HepG2 (cell line): ENCODE data around the gene CTTNBP2NL. TPM values are rescaled to one million over a fixed set of nuclear protein-coding genes. Genes with fewer than 3 reads are reported as not detected.

Experiments used
- DNMT1 ChIP-seq: sonication (generic); formaldehyde crosslinking; IDR thresholded peaks from 2 replicates; pipeline ENCODE4 v1.5.1; 2020; ENCODE audit warnings: mild to moderate bottlenecking, missing genetic modification reagents
- HIVEP1 ChIP-seq: sonication (generic); formaldehyde crosslinking; IDR thresholded peaks from 2 replicates; pipeline ENCODE4 v1.4.0; 2020; ENCODE audit warnings: mild to moderate bottlenecking, missing genetic modification reagents
- PRMT3 ChIP-seq: sonication (generic); formaldehyde crosslinking; IDR thresholded peaks from 2 replicates; pipeline ENCODE4 v1.8.1; 2022; ENCODE audit warnings: low read depth, mild to moderate bottlenecking, moderate library complexity, missing genetic modification reagents, borderline replicate concordance
- ZBTB3 ChIP-seq: sonication (generic); formaldehyde crosslinking; IDR thresholded peaks from 2 replicates; pipeline ENCODE4 v1.4.0; 2020; ENCODE audit warnings: low read depth, mild to moderate bottlenecking, moderate library complexity, missing genetic modification reagents, borderline replicate concordance
- ZFAT ChIP-seq: sonication (generic); formaldehyde crosslinking; conservative IDR thresholded peaks from 2 replicates; pipeline ENCODE4 v1.8.1; 2023; ENCODE audit warnings: missing genetic modification reagents, inconsistent platforms
- ZFX ChIP-seq: sonication (generic); formaldehyde crosslinking; IDR thresholded peaks from 2 replicates; pipeline ENCODE4 v1.4.0; 2020; ENCODE audit warnings: mild to moderate bottlenecking, low read depth, missing genetic modification reagents, moderate library complexity
- ZNF143 ChIP-seq: sonication (generic); formaldehyde crosslinking; IDR thresholded peaks from 2 replicates; pipeline ENCODE4 v1.4.0; 2020; ENCODE audit warnings: missing genetic modification reagents
- ZNF235 ChIP-seq: sonication (generic); formaldehyde crosslinking; IDR thresholded peaks from 2 replicates; pipeline ENCODE4 v1.8.1; 2023; ENCODE audit warnings: mild to moderate bottlenecking, missing genetic modification reagents, borderline replicate concordance
- ZNF34 ChIP-seq: sonication (generic); formaldehyde crosslinking; IDR thresholded peaks from 2 replicates; pipeline ENCODE4 v1.4.0; 2020; ENCODE audit warnings: mild to moderate bottlenecking, missing genetic modification reagents, borderline replicate concordance
- ZNF564 ChIP-seq: sonication (generic); formaldehyde crosslinking; IDR thresholded peaks from 2 replicates; pipeline ENCODE4 v1.8.1; 2023; ENCODE audit warnings: mild to moderate bottlenecking, missing genetic modification reagents
- ZNF737 ChIP-seq: sonication (generic); formaldehyde crosslinking; IDR thresholded peaks from 2 replicates; pipeline ENCODE4 v1.5.0; 2020; ENCODE audit warnings: missing genetic modification reagents, mild to moderate bottlenecking, borderline replicate concordance
- polyA plus RNA-seq, 8 experiments: library from polyadenylated mRNA; depleted of rRNA in 3 of 8; stranded (reverse) in 7 of 8; unstranded in 1 of 8; fragments of >200 nt; fragmentation: Illumina TruSeq in 4 of 8; extraction: Trizol in 4 of 8; gene quantifications; 2 replicates each; pipeline versions ENCODE4 v1.2.1 to v1.2.3, GENCODE V29; 2011 to 2016; ENCODE audit warnings: low read depth in 4 of 8, missing spikeins in 1 of 8, mixed read lengths in 1 of 8; ENCODE audit not compliant: insufficient read depth in 1 of 8
- total RNA-seq, 5 experiments: library from RNA; depleted of rRNA; stranded (reverse); fragments of >200 nt; fragmentation: Illumina TruSeq; extraction: Trizol; gene quantifications; 2 replicates each; pipeline ENCODE4 v1.2.3, GENCODE V29; 2016; ENCODE audit warnings: low read depth in 1 of 5
- TF ChIP-seq, protein P1 (sequence below): sonication (generic); formaldehyde crosslinking; IDR thresholded peaks from 2 replicates; pipeline ENCODE4 v1.8.0; 2022; ENCODE audit warnings: mild to moderate bottlenecking, missing genetic modification reagents; ENCODE audit not compliant: insufficient replicate concordance
- TF ChIP-seq, protein P2 (sequence below): sonication (generic); formaldehyde crosslinking; IDR thresholded peaks from 2 replicates; pipeline ENCODE4 v1.4.0; 2020; ENCODE audit warnings: low read depth, mild to moderate bottlenecking, missing genetic modification reagents
- TF ChIP-seq, protein P3 (sequence below): sonication (generic); formaldehyde crosslinking; IDR thresholded peaks from 2 replicates; pipeline ENCODE4 v1.4.0; 2020; ENCODE audit warnings: missing genetic modification reagents, low read depth, mild to moderate bottlenecking, borderline replicate concordance
- TF ChIP-seq, protein P4 (sequence below): sonication (generic); formaldehyde crosslinking; IDR thresholded peaks from 2 replicates; pipeline ENCODE4 v1.4.0; 2020; ENCODE audit warnings: missing genetic modification reagents
- TF ChIP-seq, protein P5 (sequence below): sonication (generic); formaldehyde crosslinking; IDR thresholded peaks from 2 replicates; pipeline ENCODE4 v1.9.0; 2022; ENCODE audit warnings: missing genetic modification reagents, mild to moderate bottlenecking, borderline replicate concordance
- TF ChIP-seq, protein P6 (sequence below): sonication (generic); formaldehyde crosslinking; IDR thresholded peaks from 2 replicates; pipeline ENCODE4 v1.5.1; 2020; ENCODE audit warnings: missing genetic modification reagents, mild to moderate bottlenecking, borderline replicate concordance

Gene CTTNBP2NL
- total and polyA plus RNA-seq, 2 of the 13 experiments (the other 11 are each of a cell fraction or from before 2014, with no cell fraction given): 2.1 to 4.1 TPM

DNA sequence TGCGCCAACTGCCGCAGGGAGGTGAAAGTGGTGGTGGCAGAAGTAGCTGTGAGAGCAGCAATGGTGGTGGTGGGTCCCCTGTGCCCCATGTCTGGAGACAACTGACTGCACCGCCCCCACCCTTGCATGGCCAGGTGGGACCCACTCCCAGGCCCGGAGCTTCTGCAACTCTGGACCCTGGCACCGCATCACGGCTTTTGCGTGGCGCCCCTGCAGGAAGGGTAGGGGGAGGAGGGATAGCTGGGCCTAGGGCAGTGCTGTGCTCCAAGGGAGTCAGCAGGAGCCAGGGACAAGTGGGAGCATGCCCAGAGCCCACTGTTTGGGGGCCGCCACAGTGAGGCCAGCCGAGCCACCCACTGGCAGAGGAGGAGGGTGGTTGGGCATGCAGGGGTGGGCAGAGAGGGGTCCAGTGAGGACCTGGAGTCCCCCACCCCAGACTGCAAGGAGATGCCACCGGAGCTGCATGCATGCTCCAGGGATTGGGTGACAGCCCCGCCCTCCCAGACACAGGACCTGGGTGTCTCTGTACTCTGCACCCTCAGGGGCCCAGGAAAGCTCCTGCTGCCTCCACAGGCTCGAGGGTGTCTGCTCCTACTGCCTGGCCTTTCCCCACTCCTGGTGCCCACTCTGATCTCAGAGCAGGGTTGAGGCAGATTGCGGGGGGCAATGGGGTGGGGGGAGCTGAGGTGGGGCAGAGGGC is 9.8 kb upstream of the CTTNBP2NL start (continued):
- TF ChIP-seq, protein P1, sequence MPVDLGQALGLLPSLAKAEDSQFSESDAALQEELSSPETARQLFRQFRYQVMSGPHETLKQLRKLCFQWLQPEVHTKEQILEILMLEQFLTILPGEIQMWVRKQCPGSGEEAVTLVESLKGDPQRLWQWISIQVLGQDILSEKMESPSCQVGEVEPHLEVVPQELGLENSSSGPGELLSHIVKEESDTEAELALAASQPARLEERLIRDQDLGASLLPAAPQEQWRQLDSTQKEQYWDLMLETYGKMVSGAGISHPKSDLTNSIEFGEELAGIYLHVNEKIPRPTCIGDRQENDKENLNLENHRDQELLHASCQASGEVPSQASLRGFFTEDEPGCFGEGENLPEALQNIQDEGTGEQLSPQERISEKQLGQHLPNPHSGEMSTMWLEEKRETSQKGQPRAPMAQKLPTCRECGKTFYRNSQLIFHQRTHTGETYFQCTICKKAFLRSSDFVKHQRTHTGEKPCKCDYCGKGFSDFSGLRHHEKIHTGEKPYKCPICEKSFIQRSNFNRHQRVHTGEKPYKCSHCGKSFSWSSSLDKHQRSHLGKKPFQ (CRISPR knock-in tag): no peak
- TF ChIP-seq, protein P2, sequence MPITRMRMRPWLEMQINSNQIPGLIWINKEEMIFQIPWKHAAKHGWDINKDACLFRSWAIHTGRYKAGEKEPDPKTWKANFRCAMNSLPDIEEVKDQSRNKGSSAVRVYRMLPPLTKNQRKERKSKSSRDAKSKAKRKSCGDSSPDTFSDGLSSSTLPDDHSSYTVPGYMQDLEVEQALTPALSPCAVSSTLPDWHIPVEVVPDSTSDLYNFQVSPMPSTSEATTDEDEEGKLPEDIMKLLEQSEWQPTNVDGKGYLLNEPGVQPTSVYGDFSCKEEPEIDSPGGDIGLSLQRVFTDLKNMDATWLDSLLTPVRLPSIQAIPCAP: no peak
- TF ChIP-seq, protein P3, sequence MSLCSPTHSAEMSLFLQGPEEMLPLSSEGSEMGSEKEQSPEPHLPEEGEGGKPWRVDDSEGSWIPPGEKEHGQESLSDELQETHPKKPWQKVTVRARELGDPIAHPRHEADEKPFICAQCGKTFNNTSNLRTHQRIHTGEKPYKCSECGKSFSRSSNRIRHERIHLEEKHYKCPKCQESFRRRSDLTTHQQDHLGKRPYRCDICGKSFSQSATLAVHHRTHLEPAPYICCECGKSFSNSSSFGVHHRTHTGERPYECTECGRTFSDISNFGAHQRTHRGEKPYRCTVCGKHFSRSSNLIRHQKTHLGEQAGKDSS: 0 out of 2 replicates have a peak, but pooled peaks have one; percentile 32
- TF ChIP-seq, protein P4, sequence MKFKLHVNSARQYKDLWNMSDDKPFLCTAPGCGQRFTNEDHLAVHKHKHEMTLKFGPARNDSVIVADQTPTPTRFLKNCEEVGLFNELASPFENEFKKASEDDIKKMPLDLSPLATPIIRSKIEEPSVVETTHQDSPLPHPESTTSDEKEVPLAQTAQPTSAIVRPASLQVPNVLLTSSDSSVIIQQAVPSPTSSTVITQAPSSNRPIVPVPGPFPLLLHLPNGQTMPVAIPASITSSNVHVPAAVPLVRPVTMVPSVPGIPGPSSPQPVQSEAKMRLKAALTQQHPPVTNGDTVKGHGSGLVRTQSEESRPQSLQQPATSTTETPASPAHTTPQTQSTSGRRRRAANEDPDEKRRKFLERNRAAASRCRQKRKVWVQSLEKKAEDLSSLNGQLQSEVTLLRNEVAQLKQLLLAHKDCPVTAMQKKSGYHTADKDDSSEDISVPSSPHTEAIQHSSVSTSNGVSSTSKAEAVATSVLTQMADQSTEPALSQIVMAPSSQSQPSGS (CRISPR knock-in tag): no peak
- no peak for TF ChIP-seq ZNF143 (CRISPR knock-in tag)
- TF ChIP-seq ZNF235 (CRISPR knock-in tag): no peak
- no peak for TF ChIP-seq ZNF564 (CRISPR knock-in tag)
- 0 out of 2 replicates have a peak, but pooled peaks have one; percentile 21 for TF ChIP-seq HIVEP1 (CRISPR knock-in tag)
- TF ChIP-seq, protein P5, sequence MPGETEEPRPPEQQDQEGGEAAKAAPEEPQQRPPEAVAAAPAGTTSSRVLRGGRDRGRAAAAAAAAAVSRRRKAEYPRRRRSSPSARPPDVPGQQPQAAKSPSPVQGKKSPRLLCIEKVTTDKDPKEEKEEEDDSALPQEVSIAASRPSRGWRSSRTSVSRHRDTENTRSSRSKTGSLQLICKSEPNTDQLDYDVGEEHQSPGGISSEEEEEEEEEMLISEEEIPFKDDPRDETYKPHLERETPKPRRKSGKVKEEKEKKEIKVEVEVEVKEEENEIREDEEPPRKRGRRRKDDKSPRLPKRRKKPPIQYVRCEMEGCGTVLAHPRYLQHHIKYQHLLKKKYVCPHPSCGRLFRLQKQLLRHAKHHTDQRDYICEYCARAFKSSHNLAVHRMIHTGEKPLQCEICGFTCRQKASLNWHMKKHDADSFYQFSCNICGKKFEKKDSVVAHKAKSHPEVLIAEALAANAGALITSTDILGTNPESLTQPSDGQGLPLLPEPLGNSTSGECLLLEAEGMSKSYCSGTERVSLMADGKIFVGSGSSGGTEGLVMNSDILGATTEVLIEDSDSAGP (CRISPR knock-in tag): peak; percentile 31; the same call in 1 of the 2 replicates
- TF ChIP-seq, protein P6, sequence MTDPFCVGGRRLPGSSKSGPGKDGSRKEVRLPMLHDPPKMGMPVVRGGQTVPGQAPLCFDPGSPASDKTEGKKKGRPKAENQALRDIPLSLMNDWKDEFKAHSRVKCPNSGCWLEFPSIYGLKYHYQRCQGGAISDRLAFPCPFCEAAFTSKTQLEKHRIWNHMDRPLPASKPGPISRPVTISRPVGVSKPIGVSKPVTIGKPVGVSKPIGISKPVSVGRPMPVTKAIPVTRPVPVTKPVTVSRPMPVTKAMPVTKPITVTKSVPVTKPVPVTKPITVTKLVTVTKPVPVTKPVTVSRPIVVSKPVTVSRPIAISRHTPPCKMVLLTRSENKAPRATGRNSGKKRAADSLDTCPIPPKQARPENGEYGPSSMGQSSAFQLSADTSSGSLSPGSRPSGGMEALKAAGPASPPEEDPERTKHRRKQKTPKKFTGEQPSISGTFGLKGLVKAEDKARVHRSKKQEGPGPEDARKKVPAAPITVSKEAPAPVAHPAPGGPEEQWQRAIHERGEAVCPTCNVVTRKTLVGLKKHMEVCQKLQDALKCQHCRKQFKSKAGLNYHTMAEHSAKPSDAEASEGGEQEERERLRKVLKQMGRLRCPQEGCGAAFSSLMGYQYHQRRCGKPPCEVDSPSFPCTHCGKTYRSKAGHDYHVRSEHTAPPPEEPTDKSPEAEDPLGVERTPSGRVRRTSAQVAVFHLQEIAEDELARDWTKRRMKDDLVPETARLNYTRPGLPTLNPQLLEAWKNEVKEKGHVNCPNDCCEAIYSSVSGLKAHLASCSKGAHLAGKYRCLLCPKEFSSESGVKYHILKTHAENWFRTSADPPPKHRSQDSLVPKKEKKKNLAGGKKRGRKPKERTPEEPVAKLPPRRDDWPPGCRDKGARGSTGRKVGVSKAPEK (CRISPR knock-in tag): no peak
- no peak for TF ChIP-seq PRMT3
- TF ChIP-seq ZBTB3 (CRISPR knock-in tag): no peak
- TF ChIP-seq ZNF34 (CRISPR knock-in tag): no peak
- TF ChIP-seq DNMT1 (CRISPR knock-in tag): no peak
- no peak for TF ChIP-seq ZFAT (CRISPR knock-in tag)
- 0 out of 2 replicates have a peak, but pooled peaks have one; percentile 51 for TF ChIP-seq ZFX
- no peak for TF ChIP-seq ZNF737 (CRISPR knock-in tag)
